HG03571 (cell line): Measurements from ENCODE around the gene PRTN3.

Experiments
- ATAC-seq: cut with Tn5 transposase; IDR thresholded peaks from one replicate; pipeline ENCODE4 v1.9.1; 2021; ENCODE audit not compliant: unreplicated experiment

PRTN3 gene

DNA sequence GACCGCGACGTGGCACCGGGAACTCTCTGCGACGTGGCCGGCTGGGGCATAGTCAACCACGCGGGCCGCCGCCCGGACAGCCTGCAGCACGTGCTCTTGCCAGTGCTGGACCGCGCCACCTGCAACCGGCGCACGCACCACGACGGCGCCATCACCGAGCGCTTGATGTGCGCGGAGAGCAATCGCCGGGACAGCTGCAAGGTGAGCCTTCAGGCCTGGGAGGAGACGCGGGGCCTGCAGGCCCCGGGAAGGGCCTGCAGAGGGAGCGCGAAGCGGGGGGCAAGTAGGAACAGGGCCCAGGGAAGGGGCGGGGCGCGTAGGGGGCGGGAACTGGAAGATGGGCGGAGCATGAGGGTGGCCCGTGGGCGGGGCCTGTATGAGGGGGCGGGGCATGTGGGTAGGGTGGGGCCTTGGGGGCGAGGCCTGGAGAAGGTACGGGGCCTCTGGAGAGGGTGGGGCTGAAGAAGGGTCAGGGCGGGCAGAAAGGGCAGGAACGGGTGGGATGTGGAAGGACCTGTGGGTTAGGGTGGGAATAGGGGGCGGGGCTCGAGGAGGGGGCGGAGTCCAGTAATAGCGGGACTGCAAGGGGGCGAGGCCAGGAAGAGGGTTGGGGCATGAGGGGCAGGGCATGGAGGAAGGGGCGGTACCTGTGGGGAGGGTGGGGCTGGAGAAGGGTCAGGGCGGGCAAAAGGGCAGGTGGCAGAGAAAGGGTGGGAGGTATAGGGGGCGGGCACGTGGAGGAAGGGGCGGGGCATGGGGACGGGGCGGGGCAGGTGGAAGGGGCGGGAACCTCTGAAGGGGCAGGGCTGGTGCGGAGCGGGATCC lies 21.2 kb downstream of the PRTN3 start:
- no peak for ATAC-seq

- no peak for ATAC-seq
These were observed 21.9 kb downstream of the PRTN3 start for GRCh38 chr19:862581-863314.

DNA sequence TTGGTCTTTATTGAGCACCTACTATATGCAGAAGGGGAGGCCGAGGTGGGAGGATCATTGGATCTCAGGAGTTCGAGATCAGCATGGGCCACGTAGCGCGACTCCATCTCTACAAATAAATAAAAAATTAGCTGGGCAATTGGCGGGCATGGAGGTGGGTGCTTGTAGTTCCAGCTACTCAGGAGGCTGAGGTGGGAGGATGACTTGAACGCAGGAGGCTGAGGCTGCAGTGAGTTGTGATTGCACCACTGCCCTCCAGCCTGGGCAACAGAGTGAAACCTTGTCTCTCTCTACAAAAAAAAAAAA lies 22.5 kb downstream of the PRTN3 start:
- no peak for ATAC-seq

- ATAC-seq, result no peak
These were observed 26.0 kb downstream of the PRTN3 start for GRCh38 chr19:866769-867300.

DNA sequence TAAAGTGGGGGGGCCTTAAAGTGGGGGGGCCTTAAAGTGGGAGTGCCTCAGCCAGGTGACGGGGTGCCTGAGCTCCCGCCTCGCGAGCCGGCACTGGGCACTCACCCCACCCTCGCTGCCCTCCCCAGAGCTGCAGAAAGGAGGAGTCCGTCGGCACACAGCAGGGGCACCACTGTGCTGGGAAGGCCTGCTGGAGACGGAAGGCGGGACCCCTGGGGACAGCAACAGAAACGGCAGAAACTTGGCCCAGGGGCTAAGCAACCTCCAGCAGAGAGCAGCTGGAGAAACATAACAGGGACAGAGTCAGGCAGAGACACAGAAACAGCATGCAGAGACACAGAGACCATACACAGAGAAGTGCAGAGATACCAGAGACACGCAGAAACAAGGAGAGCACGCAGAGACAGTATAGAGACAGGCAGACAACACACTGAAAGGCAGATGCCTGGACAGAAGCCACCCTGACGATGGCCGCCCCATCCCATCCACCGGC lies 26.5 kb downstream of the PRTN3 start:
- no peak for ATAC-seq

DNA sequence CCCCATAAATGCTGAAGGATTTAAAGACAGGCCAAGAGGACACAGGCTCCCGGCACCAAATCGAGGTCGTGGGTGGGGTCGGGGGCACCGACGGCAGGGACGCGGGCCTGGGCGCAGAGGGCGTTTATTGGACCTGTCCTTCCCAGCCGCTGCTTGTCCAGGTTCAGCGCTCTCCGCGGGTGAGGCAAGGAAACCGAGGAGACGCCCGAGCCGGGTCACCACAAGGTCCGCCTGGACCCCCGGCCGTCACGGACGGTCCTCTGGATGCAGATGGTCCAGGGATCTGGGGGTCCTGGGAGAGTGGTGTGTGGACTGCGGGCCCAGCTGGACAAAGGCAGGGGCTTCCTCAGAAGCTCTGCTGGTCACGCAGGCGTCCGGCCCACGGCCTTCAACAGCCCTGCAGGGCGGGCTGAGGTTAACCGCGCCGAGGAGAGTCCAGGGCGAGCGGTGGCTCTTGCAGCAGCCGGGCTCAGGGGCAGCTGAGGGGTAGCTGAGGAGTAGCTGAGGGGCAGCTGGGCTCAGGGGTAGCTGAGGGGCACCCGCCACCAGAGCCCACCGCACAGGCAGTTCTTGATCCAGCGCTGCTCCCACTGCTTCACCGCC lies 27.2 kb downstream of the PRTN3 start:
- no peak for ATAC-seq

DNA sequence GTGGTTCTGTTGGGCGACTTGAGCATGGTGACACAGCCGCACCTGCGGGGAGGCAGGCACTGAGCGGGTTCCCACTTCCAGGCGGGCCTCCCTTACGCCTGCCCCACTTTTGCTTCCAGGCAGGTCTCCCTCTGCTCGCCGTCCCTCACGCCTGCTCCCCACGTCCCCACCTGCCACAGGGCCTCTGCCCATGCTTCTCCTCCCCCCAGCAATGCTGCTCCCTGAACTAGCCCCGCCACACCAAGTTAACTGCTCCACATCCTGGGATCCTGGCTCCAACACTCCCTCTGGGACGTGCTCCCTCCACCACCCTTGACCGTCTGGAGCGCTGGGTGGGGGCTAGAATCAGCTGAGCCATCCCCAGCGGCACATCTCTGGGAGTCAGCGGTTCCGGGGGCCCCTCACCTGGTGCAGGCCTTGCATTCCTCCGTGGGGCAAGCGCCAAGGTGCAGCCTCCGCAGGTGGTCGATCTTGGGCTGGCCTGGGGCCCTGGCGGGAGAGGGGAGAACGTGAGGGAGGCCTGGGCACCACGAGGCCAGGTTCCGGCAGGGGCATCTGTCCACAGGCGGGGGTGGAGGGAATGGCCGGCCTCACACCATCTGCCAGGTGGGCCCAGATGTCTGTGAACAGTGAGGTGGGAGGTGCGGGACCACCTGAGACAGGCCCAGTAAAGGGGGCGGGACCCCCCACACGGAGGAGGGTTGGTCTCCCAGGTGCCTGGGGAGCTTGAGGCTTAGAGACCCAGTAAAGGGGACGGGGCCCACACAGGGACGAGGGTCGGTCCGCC lies 27.9 kb downstream of the PRTN3 start:
- no peak for ATAC-seq

DNA sequence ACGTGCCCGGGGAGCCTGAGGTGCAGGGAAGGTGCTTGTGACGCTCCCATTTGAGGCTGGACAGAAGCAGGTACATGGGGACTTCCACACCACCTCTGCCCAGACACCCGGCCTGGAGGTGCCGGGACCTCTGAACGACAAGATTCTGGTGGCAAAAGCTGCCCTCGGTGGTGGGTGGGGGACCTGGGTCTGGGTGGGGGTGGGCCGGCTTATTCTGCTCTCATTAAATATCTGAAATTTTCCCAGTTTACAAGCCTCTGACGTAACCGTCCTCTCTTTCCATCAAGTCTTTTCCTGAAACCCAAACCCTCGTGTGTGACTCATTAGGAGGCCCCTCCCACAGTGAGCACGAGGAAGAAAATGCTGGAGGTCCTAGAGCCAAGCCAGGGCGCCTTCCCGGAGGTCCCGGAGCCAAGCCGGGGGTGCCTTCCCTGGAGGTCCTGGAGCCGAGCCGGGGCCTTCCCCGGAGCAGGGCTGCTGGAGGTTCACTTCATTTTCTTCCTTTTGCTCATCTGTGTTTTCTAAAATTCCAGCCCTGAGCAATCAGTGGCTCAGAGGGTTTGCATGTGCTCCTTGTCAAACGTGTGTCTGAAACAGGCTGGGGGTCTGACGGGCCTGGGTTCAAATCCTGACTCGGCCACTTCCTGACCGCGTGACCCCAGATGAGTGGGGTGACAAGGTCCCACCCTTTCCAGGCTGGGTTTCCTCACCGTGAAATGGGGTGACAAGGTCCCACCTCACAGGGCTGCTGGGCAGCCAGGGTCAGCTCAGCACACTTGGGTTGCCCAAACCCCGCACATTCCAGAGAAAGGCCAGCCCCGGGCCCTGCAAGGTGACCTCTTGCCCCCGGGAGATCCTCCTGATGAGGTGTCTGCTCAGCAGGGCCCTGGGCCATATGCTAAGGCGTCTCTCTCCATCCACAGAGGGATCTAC lies 28.7 kb downstream of the PRTN3 start:
- no peak for ATAC-seq

GRCh38 chr19:870314-870713 lies 29.5 kb downstream of the PRTN3 start:
- no peak for ATAC-seq

GRCh38 chr19:870963-871401 lies 30.2 kb downstream of the PRTN3 start:
- no peak for ATAC-seq

DNA sequence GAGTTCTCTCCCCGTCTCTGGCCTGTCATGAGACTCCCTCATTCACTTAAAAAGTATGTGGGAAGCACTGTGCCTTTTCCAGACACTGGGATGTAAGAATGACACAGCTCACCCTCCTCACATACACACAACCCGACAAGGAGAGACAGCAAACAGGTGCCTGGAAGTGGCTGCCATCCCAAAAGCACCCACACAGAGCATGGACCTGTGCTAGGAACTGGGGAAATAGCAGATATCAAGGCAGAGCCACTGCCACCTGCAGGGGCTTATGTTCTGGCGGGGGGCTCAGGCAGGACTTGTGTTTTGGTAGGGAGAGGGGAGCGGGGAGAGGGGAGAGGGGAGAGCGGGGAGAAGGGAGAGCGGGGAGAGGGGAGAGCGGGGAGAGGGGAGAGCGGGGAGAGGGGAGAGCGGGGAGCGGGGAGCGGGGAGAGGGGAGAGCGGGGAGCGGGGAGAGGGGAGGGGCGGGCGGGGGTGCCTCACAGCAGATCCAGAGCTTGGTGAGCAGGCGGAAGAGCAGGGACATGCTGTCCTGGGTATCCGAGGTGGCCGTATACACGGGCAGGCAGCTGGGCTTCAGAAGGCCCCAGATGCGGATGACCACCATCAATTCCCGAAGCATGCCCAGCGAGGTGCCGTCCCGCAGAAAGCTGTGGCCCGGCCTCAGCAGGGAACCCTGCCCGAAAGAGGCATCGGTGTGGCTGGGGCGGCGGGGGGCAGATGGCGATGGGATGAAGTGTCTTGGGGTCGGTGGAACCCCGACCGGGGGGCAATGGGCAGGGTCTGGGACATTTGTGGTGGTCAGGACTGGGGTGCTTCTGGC lies 30.9 kb downstream of the PRTN3 start:
- ATAC-seq, result no peak

- no peak for ATAC-seq
These were observed 31.6 kb downstream of the PRTN3 start for GRCh38 chr19:872266-872951.

GRCh38 chr19:873084-873483 lies 32.3 kb downstream of the PRTN3 start:
- no peak for ATAC-seq

DNA sequence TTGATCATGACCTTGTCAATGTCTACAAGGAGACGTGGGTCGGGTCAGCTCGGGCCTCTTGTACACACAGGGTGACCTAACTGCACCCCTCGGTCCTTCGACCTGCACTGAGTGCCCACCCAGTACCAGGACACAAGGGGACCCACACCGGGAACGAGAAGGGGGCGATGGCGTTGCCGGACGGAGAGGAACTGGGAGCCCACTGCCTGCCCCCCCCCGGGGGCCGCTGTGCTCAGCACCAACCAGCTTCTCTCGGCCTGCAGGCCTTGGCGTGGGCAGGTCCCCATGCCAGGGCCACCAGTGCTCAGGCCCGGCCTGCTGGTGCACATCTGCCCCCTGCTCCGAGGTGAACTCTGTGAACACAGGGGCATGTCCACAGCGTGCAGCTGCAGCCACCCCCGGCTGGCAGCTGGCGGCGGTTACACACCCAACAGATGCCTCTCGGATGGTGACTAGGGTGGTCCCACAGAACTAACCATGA lies 32.8 kb downstream of the PRTN3 start:
- no peak for ATAC-seq

DNA sequence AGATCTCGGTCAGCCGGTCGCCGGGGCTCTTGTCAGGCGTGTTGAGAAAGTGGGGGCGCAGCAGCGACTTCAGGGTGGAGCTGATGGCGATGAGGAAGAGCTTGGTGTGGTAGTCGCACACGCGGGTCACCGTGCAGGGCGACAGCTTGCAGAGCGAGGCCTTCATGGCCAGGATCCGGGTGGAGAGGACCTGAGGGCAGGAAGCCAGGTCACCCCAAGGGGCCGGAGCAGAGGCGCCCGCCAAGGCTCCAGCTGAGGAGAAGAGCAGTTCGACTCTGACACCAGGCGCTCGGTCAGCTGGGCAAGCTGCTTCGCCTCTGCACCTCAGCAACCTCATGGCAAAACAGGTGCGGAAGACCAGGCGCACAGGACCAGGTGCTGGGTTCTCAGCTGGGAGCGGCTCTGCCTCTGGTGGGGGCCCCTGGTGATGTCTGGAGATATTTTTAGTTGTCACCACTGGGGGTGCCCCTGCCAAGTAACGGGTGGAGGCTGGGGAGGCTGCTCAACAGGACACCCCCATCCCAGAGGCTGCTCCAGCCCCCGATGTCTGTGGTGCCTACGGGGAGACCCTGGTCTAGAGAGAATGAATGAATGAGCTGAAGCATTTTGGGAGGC lies 34.6 kb downstream of the PRTN3 start:
- ATAC-seq, result no peak

DNA sequence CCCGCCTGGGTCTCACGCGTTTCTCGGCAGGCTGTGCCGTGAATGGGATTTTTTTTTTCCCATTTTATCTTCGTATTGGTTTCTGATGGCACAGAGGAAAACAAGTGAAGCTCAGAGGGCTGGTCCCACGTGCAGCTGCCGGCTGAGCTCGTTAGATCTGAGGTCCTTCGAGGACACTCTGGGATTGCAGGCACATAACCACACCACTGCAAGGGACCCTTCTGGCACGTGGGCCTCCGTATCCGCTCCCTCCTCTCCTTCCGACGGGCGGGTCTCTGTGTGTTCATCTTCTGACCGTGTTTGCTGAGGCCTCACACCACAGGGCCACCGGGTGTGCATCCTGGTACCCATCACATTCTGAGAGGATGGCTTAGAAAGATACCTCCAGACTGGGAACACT lies 35.3 kb downstream of the PRTN3 start:
- no peak for ATAC-seq

- no peak for ATAC-seq
These were observed 36.0 kb downstream of the PRTN3 start for GRCh38 chr19:876780-877314.
